CD4-positive, alpha-beta T cell treated with Interleukin-6 for 4 hours (primary cell): ENCODE data around the gene OCLN.
"Not testable (repeated sequence)": the region's sequence is repeated elsewhere in the genome, so short reads cannot be mapped to it uniquely, and the experiment has no call there.

Experiments used
- DNase-seq: peaks from one replicate; pipeline ENCODE4 v3.0.0-alpha.2; 2020; ENCODE audit warnings: mixed read lengths

Gene OCLN

DNA sequence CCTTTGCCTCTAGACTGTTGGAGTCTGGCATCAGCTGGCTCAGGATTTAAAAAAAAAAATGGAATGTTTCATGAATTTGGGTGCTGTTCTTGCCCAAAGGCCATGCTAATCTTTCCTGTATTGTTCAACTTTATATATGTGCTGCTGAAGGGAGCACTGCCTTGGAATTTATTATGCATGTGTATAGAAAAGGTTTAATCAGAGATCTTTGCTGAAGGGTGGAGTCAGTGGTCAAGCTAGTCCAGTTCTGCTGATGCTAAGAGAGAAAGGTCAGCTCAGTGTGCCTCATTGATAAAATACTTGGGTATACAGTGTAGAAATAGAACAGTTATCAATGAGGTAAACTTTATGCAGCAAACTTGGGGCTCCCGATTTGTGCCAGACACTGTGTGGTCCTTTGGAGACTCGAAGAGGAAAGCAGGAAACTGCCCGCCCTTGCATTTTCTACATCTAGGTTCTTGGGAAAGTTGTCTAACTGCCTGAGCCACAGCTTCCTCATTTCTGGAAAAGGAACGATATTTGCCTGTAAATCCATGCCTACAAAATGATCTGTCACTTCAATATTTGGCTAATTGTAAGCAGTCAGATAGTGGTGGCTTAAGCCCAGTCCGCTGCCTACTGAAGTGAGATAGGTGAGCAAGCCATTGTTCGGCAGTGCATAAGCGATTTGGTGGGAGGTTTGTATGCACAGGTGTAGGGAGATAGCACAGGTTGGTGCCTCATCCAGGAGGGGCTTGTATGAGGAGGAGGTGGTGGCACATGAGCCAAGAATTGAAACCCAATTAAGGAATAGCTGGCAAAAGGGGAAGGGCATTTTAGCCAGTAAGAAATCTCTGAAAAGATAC, 38.2 kb downstream of the OCLN start:
- no peak for DNase-seq

DNA sequence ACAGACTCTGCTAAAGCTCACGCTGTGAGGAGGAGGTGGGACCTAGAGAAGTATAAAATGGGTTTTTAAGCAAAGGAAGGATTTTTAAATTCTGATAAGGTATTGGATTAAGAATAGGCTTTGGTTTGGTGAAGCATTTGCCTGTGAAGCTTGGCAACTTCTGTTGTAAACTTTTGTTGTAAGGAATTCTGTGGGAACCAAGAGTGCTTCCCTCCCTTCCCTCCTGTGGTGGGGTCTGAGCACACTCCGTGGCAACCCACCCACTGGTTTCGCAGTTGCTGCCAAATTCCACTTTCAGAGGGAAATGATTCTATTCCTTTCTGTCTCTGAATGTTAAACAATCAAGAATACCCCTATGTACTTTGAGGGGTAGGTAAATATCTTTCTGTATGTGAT, 38.8 kb downstream of the OCLN start:
- no peak for DNase-seq

GRCh38 chr5:69537911-69538310, 45.3 kb downstream of the OCLN start:
- not testable (repeated sequence) for DNase-seq

DNA sequence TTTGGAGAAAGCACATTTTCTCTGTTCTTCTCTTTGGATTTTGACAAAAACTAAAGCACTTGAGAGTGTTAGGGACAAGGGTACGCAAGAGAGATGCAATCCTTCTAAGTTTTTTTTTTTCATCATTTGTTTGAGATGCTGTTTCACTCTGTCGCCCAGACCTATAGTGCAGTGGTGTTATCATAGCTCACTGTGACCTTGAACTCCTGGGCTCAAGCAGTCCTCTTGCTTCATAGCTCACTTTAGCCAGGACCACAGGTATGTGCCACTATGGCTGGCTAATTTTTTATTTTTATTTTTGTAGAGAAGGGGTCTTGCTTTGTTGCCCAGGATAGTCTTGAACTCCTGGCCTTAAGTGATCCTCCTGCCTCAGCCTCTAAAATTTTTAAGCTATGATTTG, 46.1 kb downstream of the OCLN start:
- DNase-seq = not testable (repeated sequence)

DNA sequence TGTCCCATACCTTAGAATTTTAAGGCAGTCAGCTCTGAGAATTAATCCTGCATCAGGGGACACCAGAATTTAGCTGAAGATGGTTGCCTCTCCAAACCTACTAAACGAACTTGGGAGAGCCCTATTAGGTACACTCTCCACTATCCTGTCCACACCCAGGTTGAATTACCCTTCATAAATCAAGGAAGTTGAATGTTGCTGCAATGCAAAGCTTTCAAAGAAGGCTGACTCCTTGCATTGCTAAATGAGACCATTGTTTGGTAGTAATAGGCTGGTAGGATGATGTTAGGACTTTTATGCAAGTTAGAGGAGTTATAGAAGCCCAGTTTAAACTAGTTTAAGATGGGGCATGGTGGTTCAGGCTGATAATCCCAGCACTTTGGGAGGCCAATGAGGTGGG, 48.8 kb downstream of the OCLN start:
- not testable (repeated sequence) for DNase-seq

- DNase-seq = not testable (repeated sequence)
These were observed 50.4 kb downstream of the OCLN start for GRCh38 chr5:69542838-69543618.

GRCh38 chr5:69544602-69545001, 52.0 kb downstream of the OCLN start:
- not testable (repeated sequence) for DNase-seq

DNA sequence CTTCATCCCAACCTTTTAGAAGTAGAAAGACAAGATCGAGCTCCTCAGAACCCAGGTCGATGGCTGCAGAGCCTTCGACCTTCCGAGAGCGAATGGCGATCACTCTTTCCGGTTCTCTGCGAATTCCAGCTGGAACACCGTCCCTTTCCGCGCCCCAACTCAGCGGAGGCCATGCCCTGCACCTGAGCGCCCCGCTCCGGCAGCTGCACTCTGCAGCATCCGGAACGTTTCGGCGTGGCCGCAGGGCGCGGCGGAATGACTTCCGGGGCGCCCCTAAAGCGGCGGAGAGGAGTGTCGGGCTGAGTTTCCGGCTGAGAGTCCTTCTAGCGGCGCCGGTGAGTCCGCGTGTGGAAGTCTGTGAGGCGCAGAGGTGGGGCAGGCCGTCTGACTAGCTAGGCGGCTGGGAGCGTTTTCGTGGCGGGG, 67.3 kb downstream of the OCLN start, which contains the start of gene GTF2H2C:
GTF2H2C (plus strand) TSS at position 284 of the 423 bp plus-strand sequence. CDS start 4,942 bp downstream, outside the sequence.
- DNase-seq = peak; percentile 73

- DNase-seq = not testable (repeated sequence)
These were observed 68.2 kb downstream of the OCLN start for GRCh38 chr5:69560587-69561431.

DNA sequence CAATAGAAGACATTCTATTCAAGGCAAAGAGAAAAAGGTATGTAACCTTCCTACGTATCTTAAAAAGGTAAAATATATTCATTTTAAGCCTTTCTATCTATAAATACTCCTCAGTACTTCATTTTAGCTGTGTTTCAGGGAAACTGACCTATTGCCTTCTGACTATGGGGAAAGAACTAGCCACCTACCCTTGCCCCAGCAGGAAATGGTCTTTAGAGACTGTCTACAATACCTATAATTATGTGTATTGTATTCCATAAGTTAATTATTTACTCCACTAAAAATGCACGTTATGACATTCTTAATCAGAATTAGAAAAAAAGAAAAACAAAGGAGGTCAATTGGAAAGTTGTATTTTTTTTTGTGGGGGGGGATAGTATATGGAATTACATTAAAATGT, 73.6 kb downstream of the OCLN start:
- not testable (repeated sequence) for DNase-seq

DNA sequence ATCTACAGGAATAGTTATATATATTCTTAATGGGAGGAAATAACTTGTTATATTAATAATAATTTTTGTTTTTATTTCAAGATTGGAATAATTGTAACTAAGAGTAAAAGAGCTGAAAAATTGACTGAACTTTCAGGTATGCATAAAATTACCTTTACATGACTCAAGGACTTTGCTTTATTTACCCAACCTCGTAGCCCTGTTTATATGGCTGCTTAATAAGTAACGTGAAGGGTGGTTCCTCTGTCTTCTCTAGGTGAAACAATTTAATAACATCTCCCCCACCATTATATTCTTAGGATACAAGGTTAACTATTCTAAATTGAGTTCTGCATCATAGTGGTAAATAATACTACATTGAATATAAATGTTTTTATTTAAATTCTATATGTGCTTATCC, 75.5 kb downstream of the OCLN start:
- DNase-seq = not testable (repeated sequence)

DNA sequence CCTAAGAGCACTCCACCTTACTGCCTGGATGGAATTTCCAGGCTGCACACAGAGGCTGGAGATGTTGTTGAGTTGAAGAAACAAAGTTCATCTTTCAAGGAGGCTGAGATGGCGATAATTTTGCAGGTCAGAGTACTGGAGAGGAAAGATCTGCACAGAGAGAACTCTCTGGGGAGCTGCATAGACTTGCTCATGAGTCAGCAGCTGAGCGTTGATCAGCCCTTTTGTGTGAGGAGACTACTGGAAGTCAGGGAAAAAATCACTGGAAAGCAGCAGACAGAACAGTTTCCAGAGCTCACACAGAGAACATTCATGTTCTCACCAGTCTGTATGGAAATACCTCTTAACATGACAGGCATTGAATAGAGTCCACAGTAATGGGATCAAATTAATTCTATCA, 90.8 kb downstream of the OCLN start:
- not testable (repeated sequence) for DNase-seq

DNA sequence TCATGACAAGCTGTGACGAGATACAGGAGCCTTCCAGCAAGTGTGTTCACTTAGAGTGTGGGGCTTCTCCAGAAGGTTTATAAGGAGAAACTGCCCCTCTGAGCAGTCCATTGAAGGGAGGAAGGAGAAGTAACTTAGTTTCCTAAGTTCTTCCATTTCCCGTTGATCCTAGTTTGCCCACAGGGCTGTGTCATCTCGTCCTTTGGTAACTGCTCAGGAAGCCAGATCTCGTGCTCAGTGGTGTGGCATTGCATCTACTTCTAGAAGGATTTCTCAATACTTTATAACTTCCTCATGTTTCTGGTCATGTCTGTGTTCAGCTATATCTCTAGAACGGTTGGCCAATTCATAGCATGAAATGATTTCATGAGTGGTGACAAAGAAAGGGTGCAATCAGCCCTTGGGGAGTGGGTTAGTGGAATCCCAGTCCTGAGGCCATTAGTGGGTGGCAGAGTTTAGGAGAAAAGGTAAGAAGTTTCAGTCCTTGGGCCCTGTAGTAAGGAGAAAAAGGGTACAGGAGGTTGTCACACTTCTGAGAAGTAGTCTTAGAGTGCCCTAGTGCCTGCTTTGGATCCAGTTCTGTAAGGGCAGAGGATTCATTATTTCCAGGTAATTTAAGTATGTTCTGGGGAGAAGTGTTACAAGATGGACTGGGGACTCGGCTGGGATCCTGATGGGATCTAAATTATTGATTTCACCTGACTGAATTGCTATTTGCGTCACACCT, 103.7 kb downstream of the OCLN start:
- not testable (repeated sequence) for DNase-seq

- DNase-seq = not testable (repeated sequence)
These were observed 109.4 kb downstream of the OCLN start for GRCh38 chr5:69601947-69602346.

DNA sequence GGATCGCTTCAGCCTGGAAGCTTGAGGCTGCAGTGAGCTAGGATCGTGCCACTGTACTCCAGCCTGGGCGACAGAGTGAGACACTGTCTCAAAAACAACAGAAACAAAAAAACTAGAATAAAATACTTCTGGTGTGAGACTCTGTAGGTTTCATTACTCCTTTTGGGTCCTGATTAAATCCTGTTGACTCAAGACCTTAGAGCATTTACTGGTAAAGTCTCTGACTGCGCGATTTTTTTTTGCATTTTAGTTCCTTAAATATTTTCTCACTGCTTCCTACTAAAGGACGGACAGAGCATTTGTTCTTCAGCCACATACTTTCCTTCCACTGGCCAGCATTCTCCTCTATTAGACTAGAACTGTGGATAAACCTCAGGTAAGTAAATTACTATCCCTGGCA, 114.2 kb downstream of the OCLN start:
- DNase-seq = not testable (repeated sequence)
